Measurements from ENCODE around the gene FBXL15. TPM values are rescaled to one million over a fixed set of nuclear protein-coding genes. Genes with fewer than 3 reads are reported as not detected.
A peak's percentile ranks its signal among the peaks of the same experiment; 100 is the strongest.

FBXL15 gene
- total RNA-seq, 1 donor from 2014 or later: 15.7 TPM

DNA sequence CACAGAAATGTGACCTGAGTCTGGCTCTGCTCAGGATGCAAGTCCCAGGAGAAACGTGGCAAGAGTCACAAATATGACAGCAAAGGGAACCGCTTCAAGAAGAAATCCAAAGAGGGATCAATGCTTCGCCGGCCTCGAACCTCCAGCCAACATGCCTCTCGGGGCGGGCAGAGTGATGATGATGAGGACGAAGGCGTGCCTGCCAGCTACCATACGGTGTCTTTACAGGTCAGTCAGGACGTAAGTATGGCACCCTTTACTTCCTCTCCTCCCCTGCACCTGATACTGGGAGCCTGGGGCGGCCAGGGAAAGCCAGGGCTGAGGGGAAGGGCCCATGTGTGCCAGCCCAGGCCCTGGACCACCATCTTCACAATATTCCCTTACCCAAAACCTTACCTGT lies 43.7 kb upstream of the FBXL15 start:
- intact Hi-C loops (cut with micrococcal nuclease): no loop called here
- DNase-seq: no peak
- H3K27me3 Mint-ChIP-seq: no peaks in the 10 kb centered on the region
- no peaks in the 10 kb centered on the region for H3K4me1 Mint-ChIP-seq
- H3K9me3 Mint-ChIP-seq: no peaks in the 10 kb centered on the region
- CTCF ChIA-PET: interaction anchor here (1.7 kb wide), 1 partner anchor 25 kb away, joined by 7 read pairs; no protein-coding TSS in a partner anchor
- TF ChIP-seq, protein P1, sequence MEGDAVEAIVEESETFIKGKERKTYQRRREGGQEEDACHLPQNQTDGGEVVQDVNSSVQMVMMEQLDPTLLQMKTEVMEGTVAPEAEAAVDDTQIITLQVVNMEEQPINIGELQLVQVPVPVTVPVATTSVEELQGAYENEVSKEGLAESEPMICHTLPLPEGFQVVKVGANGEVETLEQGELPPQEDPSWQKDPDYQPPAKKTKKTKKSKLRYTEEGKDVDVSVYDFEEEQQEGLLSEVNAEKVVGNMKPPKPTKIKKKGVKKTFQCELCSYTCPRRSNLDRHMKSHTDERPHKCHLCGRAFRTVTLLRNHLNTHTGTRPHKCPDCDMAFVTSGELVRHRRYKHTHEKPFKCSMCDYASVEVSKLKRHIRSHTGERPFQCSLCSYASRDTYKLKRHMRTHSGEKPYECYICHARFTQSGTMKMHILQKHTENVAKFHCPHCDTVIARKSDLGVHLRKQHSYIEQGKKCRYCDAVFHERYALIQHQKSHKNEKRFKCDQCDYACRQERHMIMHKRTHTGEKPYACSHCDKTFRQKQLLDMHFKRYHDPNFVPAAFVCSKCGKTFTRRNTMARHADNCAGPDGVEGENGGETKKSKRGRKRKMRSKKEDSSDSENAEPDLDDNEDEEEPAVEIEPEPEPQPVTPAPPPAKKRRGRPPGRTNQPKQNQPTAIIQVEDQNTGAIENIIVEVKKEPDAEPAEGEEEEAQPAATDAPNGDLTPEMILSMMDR (IDR thresholded peaks at IDR 0.05): no peak
- H3K27ac Mint-ChIP-seq: no peak overlapping the region
- H3K36me3 Mint-ChIP-seq (ENCODE audit: low read depth): peaks cover 83% of the 10 kb centered on the region
- POLR2A ChIA-PET: no interaction called here
- no peak for ATAC-seq (ENCODE audit: low read depth)
- no peak overlapping the region for H3K4me3 Mint-ChIP-seq

DNA sequence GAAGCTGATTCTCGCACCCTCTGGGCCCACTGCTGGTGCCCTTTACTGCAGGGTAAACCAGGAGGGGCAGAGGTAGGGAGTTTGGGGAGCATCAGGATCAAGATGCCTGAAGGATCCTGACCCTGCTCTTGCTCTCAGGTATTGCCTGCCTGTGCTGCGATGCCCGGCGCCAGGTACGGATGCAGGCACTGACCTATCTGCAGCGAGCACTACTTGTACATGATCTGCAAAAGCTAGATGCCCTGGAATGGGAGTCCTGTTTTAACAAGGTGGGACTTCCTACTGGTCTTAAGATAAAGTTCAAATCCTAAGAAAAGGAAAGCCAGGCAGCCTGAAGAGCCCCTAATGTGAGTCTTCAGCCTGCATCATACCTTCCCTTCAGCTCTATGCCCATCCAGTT lies 41.3 kb upstream of the FBXL15 start:
- H3K4me1 Mint-ChIP-seq: peaks cover 7% of the 10 kb centered on the region
- DNase-seq: no peak
- ChIA-PET CTCF (no interaction called here), POLR2A (interaction anchor here (0.6 to 4.3 kb wide), 2 partner anchors 16 to 73 kb away, joined by 12 to 28 read pairs; partner anchors contain the start of gene NFKB2)
- intact Hi-C loops (cut with micrococcal nuclease): no loop called here
- TF ChIP-seq, protein P1 (IDR thresholded peaks at IDR 0.05): no peak
- H3K9me3 Mint-ChIP-seq: no peaks in the 10 kb centered on the region
- no peak for ATAC-seq (ENCODE audit: low read depth)
- no peaks in the 10 kb centered on the region for H3K27me3 Mint-ChIP-seq
- H3K4me3 Mint-ChIP-seq: no peak overlapping the region
- no peak overlapping the region for H3K27ac Mint-ChIP-seq
- H3K36me3 Mint-ChIP-seq (ENCODE audit: low read depth): peaks cover 70% of the 10 kb centered on the region

DNA sequence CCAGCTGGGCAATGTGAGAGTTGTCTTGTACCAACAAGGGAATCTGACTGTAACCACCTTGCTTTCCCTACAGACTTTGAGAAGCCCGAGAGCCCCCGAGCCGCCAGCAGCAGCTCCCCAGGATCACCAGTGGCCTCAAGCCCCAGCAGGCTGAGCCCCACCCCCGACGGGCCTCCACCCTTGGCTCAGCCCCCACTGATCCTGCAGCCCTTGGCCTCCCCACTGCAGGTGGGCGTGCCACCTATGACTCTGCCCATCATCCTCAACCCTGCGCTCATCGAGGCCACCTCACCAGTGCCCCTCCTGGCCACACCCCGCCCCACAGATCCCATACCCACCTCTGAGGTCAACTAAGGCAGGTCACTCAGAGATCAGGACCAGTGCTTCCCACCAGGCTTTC lies 38.7 kb upstream of the FBXL15 start:
- peaks cover 18% of the 10 kb centered on the region for H3K4me1 Mint-ChIP-seq
- CTCF ChIA-PET: no interaction called here
- no peak overlapping the region for H3K4me3 Mint-ChIP-seq
- TF ChIP-seq, protein P1 (IDR thresholded peaks at IDR 0.05): no peak
- intact Hi-C loops (cut with micrococcal nuclease): no loop called here
- no peaks in the 10 kb centered on the region for H3K27me3 Mint-ChIP-seq
- ATAC-seq (ENCODE audit: low read depth) (no peak), DNase-seq (no peak)
- H3K27ac Mint-ChIP-seq: no peak overlapping the region
- POLR2A ChIA-PET: interaction anchor here (0.6 to 4.3 kb wide), 6 partner anchors 13 to 374 kb away, joined by 3 to 28 read pairs (median 4); partner anchors contain the start of genes C10orf95 and NFKB2
- H3K36me3 Mint-ChIP-seq (ENCODE audit: low read depth): peaks cover 56% of the 10 kb centered on the region
- no peaks in the 10 kb centered on the region for H3K9me3 Mint-ChIP-seq

DNA sequence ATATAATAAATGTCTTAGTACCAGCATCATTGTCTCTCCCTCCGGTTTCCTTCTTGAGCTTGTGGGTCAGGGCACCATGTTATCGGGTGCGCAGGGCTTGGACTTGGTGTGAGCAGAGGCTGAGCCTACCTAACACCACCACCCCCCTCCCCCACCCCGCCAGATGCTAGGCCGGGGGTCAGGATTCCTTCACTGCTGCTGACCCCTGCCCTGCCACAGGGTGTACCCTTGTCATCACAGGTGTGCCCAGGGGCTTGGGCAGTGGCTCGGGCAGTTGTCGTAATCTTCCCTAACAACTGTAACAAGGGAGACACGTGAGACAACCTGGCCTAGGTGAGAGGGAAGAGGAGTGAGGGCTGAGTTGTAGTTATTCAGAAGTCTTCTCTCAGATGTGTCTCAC lies 37.8 kb upstream of the FBXL15 start:
- Mint-ChIP-seq H3K4me3 (no peak overlapping the region), H3K27me3 (no peaks in the 10 kb centered on the region), H3K4me1 (peaks cover 18% of the 10 kb centered on the region), H3K9me3 (no peaks in the 10 kb centered on the region), H3K27ac (no peak overlapping the region), H3K36me3 (ENCODE audit: low read depth) (peaks cover 50% of the 10 kb centered on the region)
- no peak for DNase-seq
- TF ChIP-seq, protein P1 (IDR thresholded peaks at IDR 0.05): no peak
- ChIA-PET CTCF (interaction anchor here (2.1 to 3.2 kb wide), 3 partner anchors 10 to 16 kb away, joined by 7 to 19 read pairs (median 17); no protein-coding TSS in a partner anchor), POLR2A (interaction anchor here (3.8 kb wide), 1 partner anchor 12 kb away, joined by 99 read pairs; the partner anchor contains the start of gene NFKB2)
- intact Hi-C loops (cut with micrococcal nuclease): no loop called here
- no peak for ATAC-seq (ENCODE audit: low read depth)

DNA sequence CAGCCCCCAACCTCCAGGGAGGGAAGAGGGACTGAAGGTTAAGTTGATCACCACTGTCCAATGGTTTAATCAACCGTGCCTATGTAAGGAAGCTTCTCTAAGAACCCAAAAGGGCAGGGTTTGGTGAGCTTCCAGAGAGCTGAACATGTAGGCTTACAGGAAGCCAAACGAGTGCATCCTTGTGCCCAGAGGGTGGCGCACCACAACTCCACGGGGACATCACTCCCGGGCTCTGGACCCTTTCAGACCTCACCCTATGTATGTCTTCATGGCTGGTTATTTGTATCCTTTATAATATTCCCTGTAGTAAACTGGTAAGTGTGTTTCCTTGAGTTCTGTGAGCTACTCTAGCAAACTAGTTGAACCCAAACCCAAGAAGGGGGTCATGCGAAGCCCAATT lies 36.6 kb upstream of the FBXL15 start:
- ChIA-PET CTCF (interaction anchor here (1.2 to 3.2 kb wide), 9 partner anchors 10 to 199 kb away, joined by 3 to 21 read pairs (median 11); no protein-coding TSS in a partner anchor), POLR2A (interaction anchor here (0.6 to 3.8 kb wide), 9 partner anchors 11 to 96 kb away, joined by 3 to 99 read pairs (median 11); partner anchors contain the start of genes CUEDC2, FBXL15 and NFKB2)
- Mint-ChIP-seq H3K27ac (peak overlapping the region; percentile 50), H3K27me3 (no peaks in the 10 kb centered on the region), H3K4me1 (peaks cover 18% of the 10 kb centered on the region), H3K4me3 (no peak overlapping the region), H3K36me3 (ENCODE audit: low read depth) (peaks cover 40% of the 10 kb centered on the region), H3K9me3 (no peaks in the 10 kb centered on the region)
- no peak for DNase-seq
- TF ChIP-seq, protein P1 (IDR thresholded peaks at IDR 0.05): no peak
- peak; percentile 28 for ATAC-seq (ENCODE audit: low read depth)
- intact Hi-C loops (cut with micrococcal nuclease): loop anchor here (1.0 to 2.0 kb wide), 2 partner anchors 9 to 95 kb away; no protein-coding TSS in a partner anchor
